Activated CD8-positive, alpha-beta memory T cell treated with anti-CD3 and anti-CD28 coated beads for 4 hours (primary cell): ENCODE results near the gene SERPINA4.

Experiments
- DNase-seq, 2 donors: peaks; one replicate each; pipeline ENCODE4 v3.0.0-alpha.2; 2020; ENCODE audit warnings: low read depth in 2 of 2

The SERPINA4 gene

DNA sequence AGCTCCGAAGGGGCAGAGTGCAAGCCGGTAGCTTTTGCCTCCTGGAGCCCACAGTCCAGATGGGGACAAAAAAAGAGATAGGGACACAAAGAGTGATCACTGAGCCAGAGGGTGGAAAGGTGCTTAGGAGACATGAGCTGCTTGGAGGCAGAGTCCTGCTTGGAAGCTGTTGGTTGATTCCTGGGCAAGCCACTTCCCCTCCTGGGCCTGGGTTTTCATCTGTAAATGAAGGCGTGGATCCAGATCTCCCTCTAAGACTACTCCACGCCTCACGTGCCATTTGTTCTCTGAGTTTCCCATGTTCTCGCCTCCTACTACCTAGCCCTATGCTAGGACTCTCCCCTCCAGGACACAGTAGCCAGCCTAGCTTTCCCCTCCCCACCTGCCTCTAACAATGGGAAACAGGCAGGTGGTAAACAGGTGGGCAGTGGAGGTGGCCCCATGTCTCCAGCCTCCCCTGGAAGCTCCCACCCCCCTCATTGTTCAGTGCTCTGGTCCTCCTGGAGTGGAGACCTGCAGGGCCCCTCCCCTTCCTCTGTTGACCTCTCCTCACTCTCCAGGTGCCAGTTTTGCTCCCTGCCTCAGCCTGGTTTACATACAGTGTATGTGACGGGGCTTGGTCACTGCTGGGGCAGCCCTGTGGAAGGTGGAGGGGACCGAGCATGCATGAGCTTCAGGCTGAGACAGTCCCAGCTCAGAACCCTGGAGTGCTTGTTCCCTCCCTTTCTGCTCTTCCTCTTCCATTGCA lies 54.8 kb downstream of the SERPINA4 start:
- DNase-seq = no peak

- no peak for DNase-seq
These were observed 56.2 kb downstream of the SERPINA4 start for GRCh38 chr14:94617366-94617941.

DNA sequence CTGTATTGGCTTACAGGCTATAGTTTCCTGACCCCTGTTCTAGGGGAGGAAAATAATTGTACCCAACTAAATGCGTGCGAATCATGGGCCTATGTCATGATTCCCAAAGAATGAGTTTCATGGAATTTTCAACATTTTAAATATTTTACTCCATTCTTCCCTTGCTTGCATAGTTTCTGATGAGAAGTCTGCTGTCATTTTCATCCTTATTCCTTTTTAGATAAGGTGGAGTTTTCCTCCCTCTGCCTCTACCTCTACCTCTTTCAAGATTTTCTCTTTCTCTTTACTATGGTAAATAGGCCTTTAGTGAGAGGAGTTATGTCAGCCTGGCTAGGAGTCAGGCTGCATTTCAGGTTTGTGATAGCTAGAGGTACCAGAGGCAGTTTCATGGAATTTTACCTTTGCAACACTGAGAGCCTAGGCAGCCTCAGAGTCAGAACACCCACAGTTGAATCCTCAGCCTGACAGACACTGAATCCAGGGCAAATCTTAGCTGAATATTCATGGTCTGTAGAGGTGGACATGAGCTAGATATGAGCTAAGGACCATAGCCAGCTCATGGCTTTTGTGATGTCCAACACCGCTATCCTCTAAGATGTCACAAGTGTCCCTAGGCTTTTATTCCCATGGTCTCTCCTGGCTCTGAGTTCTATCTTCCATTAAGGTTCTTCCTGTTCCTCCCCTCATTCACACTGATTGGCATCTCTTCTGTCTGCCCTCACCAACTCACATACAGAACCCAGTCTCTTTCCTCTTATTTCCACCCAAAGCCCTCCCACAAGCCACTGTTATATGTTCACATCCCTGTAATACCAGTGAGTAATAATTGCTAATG lies 57.0 kb downstream of the SERPINA4 start:
- no peak for DNase-seq

DNA sequence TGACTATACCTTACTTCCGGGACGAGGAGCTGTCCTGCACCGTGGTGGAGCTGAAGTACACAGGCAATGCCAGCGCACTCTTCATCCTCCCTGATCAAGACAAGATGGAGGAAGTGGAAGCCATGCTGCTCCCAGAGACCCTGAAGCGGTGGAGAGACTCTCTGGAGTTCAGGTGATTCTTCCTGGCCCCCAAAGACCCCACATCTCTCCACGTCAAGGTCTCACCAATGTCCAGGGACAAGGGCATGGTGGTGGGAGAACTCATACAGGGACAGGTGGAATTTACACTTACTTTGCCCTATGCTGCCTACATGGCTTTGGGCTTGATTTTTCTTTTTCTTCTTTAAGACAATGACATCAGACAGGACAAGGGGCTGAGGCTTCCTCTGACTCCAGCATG lies 58.1 kb downstream of the SERPINA4 start:
- no peak for DNase-seq
